VCaP (cell line): ENCODE data around the gene CRYBB2.
"Not testable (repeated sequence)": the region's sequence is repeated elsewhere in the genome, so short reads cannot be mapped to it uniquely, and the experiment has no call there.

ENCODE experiments used
- H3K27ac ChIP-seq: fragments of 450-650 bp; 2 replicates; pipeline ENCODE4 v1.5.1; 2017
- TF ChIP-seq, protein P1 (sequence below): fragments of 450-650 bp; conservative IDR thresholded peaks from 2 replicates; pipeline ENCODE4 v1.5.1; 2017; ENCODE audit warnings: mild to moderate bottlenecking, moderate library complexity

Gene CRYBB2

GRCh38 chr22:25201557-25202273, 17.7 kb upstream of the CRYBB2 start:
- no peak overlapping the region for H3K27ac ChIP-seq
- TF ChIP-seq, protein P1, sequence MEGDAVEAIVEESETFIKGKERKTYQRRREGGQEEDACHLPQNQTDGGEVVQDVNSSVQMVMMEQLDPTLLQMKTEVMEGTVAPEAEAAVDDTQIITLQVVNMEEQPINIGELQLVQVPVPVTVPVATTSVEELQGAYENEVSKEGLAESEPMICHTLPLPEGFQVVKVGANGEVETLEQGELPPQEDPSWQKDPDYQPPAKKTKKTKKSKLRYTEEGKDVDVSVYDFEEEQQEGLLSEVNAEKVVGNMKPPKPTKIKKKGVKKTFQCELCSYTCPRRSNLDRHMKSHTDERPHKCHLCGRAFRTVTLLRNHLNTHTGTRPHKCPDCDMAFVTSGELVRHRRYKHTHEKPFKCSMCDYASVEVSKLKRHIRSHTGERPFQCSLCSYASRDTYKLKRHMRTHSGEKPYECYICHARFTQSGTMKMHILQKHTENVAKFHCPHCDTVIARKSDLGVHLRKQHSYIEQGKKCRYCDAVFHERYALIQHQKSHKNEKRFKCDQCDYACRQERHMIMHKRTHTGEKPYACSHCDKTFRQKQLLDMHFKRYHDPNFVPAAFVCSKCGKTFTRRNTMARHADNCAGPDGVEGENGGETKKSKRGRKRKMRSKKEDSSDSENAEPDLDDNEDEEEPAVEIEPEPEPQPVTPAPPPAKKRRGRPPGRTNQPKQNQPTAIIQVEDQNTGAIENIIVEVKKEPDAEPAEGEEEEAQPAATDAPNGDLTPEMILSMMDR, result no peak

DNA sequence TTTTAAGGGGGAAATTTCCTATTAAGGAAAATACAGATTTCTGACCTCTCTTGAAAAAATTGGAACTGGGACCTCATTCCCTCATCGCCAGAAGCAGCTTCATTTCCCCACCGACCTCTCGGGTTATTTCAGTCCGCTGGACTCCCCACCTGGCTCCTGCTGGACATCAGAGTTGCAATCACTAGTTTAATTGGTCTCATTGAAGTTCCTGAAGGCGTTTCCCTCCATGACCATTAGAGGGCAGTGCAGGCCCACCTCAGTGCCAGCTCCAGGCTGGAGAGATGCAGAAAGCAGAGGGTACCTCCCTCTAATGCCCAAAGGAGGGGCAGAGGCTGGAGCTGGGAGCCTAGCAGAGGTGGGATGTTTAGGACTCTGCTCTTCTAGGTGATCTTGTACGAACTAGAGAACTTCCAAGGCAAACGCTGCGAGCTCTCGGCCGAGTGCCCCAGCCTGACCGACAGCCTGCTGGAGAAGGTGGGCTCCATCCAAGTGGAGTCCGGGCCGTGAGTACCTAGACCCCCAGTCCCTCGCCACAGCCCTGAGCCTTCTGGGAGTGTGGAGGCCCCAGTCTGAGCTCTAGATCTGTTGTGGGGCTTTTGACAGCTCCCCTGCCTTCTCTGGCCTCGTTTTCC, 17.0 kb upstream of the CRYBB2 start:
- no peak overlapping the region for H3K27ac ChIP-seq
- TF ChIP-seq, protein P1, result peak; percentile 95

- TF ChIP-seq, protein P1, result no peak
- H3K27ac ChIP-seq, result no peak overlapping the region
These were observed 16.4 kb upstream of the CRYBB2 start for GRCh38 chr22:25203082-25203481.

GRCh38 chr22:25204547-25204946, 14.9 kb upstream of the CRYBB2 start:
- not testable (repeated sequence) for H3K27ac ChIP-seq

DNA sequence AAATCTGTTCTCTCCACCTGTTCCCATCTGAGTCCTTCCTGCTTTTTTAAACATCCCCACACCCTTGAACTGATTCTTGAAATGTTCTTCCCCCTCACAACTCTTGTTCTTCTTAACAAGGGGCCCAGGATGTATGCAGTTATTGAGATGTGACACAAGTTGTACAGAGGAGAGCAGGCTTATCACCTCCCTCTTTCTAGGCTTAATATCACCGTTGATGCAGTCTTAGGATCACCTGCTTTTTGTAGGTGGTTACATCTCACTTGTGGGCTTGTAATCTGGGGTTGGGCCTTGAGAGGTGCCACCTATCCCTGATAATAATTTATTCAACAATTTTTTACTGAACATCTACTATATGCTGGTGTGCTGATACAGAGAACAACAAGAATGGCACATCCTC, 13.6 kb upstream of the CRYBB2 start:
- TF ChIP-seq, protein P1, result no peak
- H3K27ac ChIP-seq, result no peak overlapping the region

DNA sequence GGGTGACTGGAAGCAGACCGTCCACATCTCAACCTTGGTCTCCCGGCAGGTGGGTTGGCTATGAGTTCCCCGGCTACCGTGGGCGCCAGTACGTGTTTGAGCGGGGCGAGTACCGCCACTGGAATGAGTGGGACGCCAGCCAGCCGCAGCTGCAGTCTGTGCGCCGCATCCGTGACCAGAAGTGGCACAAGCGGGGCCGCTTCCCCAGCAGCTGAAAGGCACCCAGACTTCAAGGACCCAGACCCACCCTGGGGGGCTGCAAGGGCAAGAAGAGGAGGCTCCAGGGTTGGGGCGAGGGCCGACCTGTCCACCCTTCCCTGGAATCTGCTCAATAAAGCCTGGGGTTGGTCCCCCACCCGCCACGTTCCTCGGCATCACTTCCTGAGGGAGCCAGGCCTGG, 12.4 kb upstream of the CRYBB2 start:
- TF ChIP-seq, protein P1, result no peak
- H3K27ac ChIP-seq, result no peak overlapping the region

GRCh38 chr22:25207553-25208157, 11.8 kb upstream of the CRYBB2 start:
- TF ChIP-seq, protein P1, result no peak
- H3K27ac ChIP-seq, result no peak overlapping the region

DNA sequence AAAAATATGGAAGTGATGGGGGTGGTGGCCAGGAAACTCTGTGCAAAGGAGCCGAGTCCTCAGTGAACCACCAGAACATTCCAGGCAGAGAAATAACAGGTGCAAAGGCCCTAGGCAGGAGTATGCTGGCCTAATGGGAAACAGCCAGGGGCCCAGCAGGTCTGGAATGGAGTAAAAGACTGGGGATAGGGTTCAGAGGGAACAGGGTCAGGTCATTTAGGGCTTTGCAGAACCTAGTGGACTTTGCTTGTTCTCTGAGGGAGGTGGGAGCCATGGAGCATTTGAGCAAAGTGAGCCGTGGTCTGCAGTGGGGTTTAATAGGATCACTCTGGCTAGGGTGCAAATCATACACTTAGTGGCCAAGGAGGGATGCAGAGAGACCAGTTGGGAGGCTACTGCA, 11.1 kb upstream of the CRYBB2 start:
- no peak overlapping the region for H3K27ac ChIP-seq
- TF ChIP-seq, protein P1, result no peak
